CD4-positive, alpha-beta T cell treated with Interleukin-4 for 4 hours (primary cell): ENCODE data around the gene EPHA8.

Experiments
- DNase-seq: peaks from one replicate; pipeline ENCODE4 v3.0.0-alpha.2; 2020

EPHA8 gene

DNA sequence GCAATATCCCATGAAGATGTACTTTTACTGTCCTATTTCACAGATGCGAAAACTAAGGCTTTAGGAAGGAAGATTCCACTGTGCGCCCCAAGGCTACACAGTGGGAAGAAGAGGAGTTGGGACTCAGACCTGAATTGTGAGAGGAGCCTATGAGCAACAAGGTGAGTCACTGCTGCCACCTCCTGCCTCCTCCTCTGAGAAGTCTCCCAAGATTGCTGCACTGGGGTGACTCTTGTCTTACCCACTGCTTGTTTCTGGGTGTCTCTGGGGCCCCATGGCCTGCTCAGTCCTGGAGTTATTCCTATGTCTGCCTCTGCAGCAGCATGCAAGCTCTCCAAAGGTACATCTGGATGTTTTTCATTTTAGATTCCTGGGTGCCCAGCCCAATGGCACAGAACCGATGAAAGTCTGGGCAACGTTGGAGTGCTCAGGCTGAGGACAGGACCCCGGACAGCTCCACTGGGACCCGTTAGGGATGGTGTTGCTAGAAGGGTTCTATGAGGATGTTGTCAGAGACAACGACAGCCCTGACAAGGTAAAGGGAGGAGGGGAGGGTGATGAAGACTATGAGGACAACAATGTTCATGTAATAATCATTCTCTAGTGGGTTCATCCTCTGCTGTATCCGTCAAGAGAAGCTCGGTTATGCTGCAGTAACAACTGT is 62.1 kb downstream of the EPHA8 start:
- no peak for DNase-seq

DNA sequence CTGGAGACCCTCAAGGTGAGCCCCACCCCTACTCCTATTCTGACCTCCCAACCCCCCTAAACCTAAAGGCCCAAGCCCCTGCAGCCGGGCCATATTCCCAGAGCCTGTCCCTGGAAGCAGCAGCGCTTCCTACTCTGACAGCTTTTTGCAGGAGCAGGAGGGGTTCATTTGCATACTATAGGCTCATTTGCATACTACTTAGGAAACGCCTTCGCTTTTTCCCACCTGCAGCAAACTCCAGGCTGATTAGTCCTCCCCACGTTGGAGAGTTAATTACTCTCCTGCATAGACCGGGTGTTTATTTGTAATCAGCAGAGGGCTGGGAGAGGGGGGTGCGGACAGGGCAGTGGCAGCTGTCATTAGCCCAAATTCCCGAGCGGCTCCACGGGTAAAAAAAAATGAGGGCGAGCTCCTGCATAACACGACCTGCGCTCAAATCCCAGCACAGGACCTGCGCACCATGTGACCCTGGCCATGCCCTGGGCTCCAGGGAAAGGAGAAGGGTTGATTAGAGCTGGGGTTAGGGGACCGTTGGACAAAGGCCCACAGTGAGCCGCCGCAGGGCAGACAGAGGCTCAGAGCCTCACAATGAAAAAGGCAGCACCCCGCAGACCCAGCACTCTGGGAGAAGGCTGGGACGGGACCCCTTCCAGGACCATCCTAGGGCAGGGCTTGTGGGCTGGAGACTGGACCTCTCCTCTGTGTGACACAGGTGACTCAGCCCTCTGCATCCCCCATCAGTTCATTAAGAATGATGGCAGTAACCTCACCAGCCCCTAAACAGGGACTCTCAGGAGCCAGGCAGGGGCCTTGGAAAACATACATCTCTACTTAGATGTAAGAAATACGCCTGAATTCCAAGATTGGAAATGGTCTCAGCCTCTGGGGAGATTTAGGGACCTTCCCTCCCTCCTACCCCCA is 63.2 kb downstream of the EPHA8 start:
- DNase-seq: no peak

DNA sequence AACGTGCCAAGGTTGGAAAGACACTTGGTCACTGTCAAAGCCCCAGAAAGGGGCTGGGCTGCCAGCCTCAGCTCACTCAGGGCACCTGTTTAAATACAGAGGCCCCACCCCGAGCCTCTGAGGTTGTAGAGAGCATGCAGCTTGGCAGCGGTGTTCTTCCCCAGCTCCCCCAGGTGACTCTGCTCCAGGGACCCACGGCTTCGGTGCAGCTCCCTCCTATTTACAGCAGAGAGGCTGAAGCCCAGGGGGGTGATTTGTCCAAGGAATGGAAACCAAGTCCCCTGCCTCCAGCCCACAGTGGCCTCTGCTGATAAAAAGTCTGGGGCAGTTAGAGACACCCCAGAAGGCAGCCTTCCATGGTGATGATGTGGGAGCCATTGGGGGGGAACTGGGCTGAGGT is 64.0 kb downstream of the EPHA8 start:
- DNase-seq: no peak

DNA sequence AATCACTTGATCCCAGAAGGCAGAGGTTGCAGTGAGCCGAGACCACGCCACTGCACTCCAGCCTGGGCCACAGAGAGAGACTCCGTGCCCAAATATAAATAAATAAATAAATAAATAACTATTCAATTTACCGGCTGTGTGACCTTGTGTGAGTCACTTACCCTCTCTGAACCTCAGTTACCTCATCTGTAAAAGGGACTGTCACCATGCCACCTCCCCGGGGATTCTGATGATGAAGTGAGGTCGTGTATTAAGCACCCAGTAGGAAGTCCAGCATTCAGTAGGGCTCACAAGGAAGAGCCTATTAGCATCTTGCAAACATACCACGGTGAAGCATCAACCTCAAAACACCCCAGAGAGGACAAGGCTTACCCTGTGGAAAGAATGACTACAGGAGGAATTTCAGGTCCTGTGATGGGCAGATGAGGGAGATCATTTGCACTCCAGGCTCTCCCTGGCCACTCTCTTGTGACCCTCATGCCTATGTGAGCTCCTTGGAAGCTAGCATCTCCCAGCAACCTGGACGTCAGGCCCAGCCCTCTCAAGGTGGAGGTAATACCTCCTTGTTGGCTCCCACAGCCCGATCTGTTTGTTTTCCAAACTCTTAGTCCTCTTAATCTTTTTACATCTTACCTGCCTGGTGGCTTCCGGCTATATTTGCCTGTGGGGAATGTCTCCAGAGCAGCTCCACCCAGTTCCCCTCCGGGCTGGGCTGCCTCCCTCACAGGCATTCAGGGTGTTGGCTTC is 65.6 kb downstream of the EPHA8 start:
- no peak for DNase-seq

DNA sequence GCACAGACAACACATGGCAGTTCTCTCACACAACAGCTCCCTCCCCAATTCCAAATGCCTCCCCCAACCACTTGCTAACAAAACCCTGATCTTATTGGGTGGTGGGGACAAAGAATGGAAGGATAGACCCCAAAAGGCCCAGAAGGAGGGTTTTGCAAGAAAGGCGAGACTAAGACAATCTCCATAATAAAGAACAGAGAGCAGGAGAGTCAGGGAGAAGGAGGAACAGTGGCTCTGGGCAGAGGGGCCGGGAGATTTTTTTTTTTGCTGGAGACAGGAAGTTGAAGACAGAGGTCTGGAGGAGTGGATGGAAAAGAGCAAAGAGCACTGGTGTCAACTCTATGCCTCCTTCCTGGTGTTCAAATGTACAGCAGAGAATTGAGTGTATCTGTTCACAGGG is 66.6 kb downstream of the EPHA8 start:
- no peak for DNase-seq

- no peak for DNase-seq
Observed at GRCh38 chr1:22633697-22634463, 70.6 kb downstream of the EPHA8 start.

- no peak for DNase-seq
Observed at GRCh38 chr1:22635436-22635835, 72.1 kb downstream of the EPHA8 start.

DNA sequence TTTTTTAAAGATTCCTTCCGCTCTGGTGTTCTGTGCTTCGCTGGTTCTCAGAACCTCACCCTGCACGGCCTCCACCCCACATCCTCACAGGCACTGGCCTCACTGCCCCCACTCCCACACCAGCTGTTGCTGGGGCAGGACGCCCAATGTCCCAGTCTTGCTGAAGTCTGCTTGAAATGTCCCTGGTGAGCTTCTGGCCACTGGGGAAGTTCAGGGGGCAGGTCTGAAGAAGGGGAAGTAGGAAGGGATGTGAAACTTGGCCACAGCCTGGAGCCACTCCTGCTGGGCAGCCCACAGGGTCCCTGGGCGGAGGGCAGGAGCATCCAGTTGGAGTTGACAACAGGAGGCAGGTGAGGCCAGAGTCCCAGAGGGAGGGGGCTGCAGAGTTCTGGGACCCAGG is 73.1 kb downstream of the EPHA8 start, which contains the start of gene C1QA:
Gene C1QA, plus strand, starts transcription at position 276 of the 400 bp plus-strand sequence. CDS start 989 bp downstream, outside the sequence.
- no peak for DNase-seq

DNA sequence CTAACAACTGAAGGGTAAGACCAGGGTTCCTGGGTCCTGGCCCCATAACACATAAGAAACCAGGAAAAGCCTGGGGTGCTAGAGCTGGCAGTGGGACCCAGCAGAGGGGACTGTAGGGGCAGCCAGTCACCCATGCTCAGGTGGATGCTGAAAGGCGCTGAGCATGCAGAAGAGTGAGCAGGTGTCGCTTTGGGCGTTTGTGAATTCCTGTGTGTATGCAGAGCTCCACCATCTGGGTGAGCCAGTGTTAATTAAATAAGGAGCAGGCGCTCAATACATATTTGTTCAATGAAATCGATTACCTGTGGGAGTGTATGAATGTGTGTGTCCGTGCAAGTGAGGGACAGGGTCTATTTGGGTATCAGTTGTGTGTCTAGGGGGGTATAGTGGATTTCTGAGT is 73.6 kb downstream of the EPHA8 start:
- no peak for DNase-seq

GRCh38 chr1:22637907-22638445 is 74.7 kb downstream of the EPHA8 start:
- DNase-seq: no peak

- no peak for DNase-seq
Observed at GRCh38 chr1:22638476-22639234, 75.4 kb downstream of the EPHA8 start.

GRCh38 chr1:22639286-22639685 is 76.0 kb downstream of the EPHA8 start:
- DNase-seq: no peak

GRCh38 chr1:22641247-22641646 is 78.0 kb downstream of the EPHA8 start:
- DNase-seq: no peak

DNA sequence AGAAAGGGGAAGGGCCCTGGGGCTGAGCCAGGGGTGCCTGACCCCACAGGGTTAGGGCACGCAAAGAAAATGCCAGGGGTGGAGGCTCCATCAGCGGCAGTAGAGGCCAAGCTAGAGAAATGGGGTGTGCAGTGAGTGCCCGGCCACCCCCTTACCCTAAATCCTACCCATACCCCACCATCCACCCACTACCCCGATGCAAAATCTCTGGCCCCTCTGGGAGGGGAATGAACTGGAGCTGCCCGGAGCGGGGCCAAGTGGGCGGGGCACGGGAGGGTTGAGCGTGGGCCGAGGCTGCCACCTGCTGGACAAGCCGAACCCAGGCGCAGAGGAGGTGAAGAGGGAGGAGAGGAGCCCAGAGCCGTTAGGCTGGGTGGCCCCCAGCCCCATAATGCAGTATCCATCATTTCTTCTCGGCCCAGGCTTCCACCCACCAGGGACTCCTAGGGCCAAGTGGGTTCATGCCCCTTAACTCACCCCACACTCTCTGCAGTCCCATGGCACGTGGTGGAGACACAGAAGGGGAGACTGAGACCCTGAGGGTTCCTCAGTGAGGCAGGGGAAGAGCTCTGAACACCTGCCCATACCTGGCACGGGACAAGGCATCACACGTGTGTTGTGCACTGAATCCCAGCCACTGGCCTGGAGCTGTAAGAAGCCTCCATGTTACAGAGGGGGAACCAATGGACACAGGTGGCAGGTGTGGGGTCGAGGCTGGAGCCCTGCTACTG is 78.8 kb downstream of the EPHA8 start:
- DNase-seq: peak; percentile 39

- DNase-seq: no peak
Observed at GRCh38 chr1:22643381-22643780, 80.1 kb downstream of the EPHA8 start, which contains the start of gene C1QC. Gene C1QC (plus strand): TSS chr1:22643633. CDS start chr1:22644024, 391 bp downstream.

DNA sequence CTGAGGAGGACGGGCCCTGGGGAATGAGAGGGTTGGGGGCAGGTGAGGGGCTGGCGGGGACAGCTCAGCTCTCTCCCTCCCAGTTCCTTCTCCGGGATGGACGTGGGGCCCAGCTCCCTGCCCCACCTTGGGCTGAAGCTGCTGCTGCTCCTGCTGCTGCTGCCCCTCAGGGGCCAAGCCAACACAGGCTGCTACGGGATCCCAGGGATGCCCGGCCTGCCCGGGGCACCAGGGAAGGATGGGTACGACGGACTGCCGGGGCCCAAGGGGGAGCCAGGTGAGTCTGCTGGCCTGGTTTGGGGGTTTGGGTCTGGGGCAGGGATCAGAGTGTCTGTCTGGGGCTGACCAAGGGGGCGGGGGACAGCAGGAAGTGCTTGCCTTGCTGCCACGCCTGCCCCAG is 80.6 kb downstream of the EPHA8 start:
- DNase-seq: no peak

GRCh38 chr1:22645931-22646330 is 82.6 kb downstream of the EPHA8 start:
- DNase-seq: no peak

DNA sequence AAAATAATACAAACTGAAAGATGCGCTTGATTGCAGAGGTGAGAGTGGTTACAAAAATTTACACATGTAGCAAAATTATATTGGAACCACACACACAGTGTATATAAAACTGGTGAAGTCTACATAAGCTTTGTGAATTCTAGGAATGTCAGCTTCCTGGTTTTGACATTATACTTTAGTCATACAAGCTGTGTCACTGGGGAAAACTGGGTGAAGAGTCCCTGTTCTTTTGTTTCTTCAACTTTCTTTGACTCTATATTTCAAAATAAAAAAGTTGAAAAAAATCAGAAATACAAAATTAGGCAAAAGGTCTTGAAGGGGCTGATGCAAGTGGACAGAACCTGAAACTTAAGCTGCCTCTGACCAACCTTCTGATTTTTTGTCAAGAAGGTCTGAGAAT is 83.1 kb downstream of the EPHA8 start:
- DNase-seq: no peak

GRCh38 chr1:22650089-22650693 is 86.9 kb downstream of the EPHA8 start:
- DNase-seq: no peak
